GM23338 (cell line): Measurements from ENCODE around the gene DNAJC9. TPM values are rescaled to one million over a fixed set of nuclear protein-coding genes. Genes with fewer than 3 reads are reported as not detected.

ENCODE experiments used
- ATAC-seq: fragments of 200-7000 bp; cut with Tn5 transposase; 3 replicates; pipeline ENCODE4 v1.9.1; 2020
- DNase-seq: peaks from one replicate; pipeline ENCODE4 v3.0.0-alpha.2; 2015; ENCODE audit warnings: low spot score
- H2AFZ ChIP-seq: fragments of 200-600 bp; sonication (generic); 2 replicates; pipeline ENCODE4 v1.8.0; 2016; ENCODE audit warnings: antibody characterized with exemption, mild to moderate bottlenecking, moderate library complexity
- H3F3A ChIP-seq: fragments of 200-600 bp; sonication (generic); replicated peaks from 2 replicates; pipeline ENCODE4 v1.8.0; 2017; ENCODE audit warnings: antibody characterized with exemption, mixed run types, low read depth
- H3K27ac ChIP-seq: fragments of 200-600 bp; sonication (generic); 2 replicates; pipeline ENCODE4 v1.6.1; 2016; ENCODE audit warnings: low read depth
- H3K27me3 ChIP-seq: fragments of 200-600 bp; sonication (generic); 2 replicates; pipeline ENCODE4 v1.8.0; 2016; ENCODE audit warnings: mild to moderate bottlenecking, mixed run types, moderate library complexity; ENCODE audit not compliant: insufficient read depth
- H3K36me3 ChIP-seq: fragments of 200-600 bp; sonication (generic); 2 replicates; pipeline ENCODE4 v1.8.0; 2016; ENCODE audit warnings: mild to moderate bottlenecking; ENCODE audit not compliant: insufficient read depth
- H3K4me1 ChIP-seq: fragments of 200-600 bp; sonication (generic); 2 replicates; pipeline ENCODE4 v1.8.0; 2016; ENCODE audit warnings: mild to moderate bottlenecking, moderate library complexity; ENCODE audit not compliant: insufficient read depth
- H3K4me2 ChIP-seq: fragments of 200-600 bp; sonication (generic); 2 replicates; pipeline ENCODE4 v1.7.1; 2017; ENCODE audit warnings: mixed run types
- H3K4me3 ChIP-seq: fragments of 200-600 bp; sonication (generic); 2 replicates; pipeline ENCODE4 v1.6.1; 2016; ENCODE audit warnings: mixed run types
- H3K79me2 ChIP-seq: fragments of 200-600 bp; sonication (generic); replicated peaks from 2 replicates; pipeline ENCODE4 v1.8.0; 2017; ENCODE audit warnings: mild to moderate bottlenecking; ENCODE audit not compliant: insufficient read depth
- H3K9me2 ChIP-seq: fragments of 200-600 bp; sonication (generic); 2 replicates; pipeline ENCODE4 v1.8.0; 2017; ENCODE audit not compliant: insufficient read depth
- H4K20me1 ChIP-seq: fragments of 200-600 bp; sonication (generic); replicated peaks from 2 replicates; pipeline ENCODE4 v1.8.0; 2017; ENCODE audit warnings: mild to moderate bottlenecking; ENCODE audit not compliant: insufficient read depth
- H3K27ac Mint-ChIP-seq: 2 replicates; pipeline ENCODE4 v1.8.0; 2020; ENCODE audit warnings: inconsistent platforms, mild to moderate bottlenecking, moderate library complexity, mixed read lengths
- H3K27me3 Mint-ChIP-seq: 3 replicates; pipeline ENCODE4 v1.8.0; 2022; ENCODE audit warnings: low read depth, mild to moderate bottlenecking, moderate library complexity, mixed read lengths, inconsistent platforms; ENCODE audit not compliant: insufficient read depth, poor library complexity
- H3K36me3 Mint-ChIP-seq: 3 replicates; pipeline ENCODE4 v1.8.0; 2021; ENCODE audit warnings: low read depth, mild to moderate bottlenecking, inconsistent platforms, moderate library complexity, mixed read lengths
- H3K4me1 Mint-ChIP-seq: 3 replicates; pipeline ENCODE4 v1.8.0; 2020; ENCODE audit warnings: mild to moderate bottlenecking, inconsistent platforms, mixed read lengths
- H3K4me3 Mint-ChIP-seq: 3 replicates; pipeline ENCODE4 v1.8.0; 2021; ENCODE audit warnings: moderate library complexity, mild to moderate bottlenecking, inconsistent platforms, mixed read lengths
- H3K9me3 Mint-ChIP-seq: 3 replicates; pipeline ENCODE4 v1.8.0; 2020; ENCODE audit warnings: moderate library complexity, mild to moderate bottlenecking, inconsistent platforms, mixed read lengths
- CREB1 ChIP-seq: fragments of 250-450 bp; sonication (Bioruptor Pico); IDR thresholded peaks from 2 replicates; pipeline ENCODE4 v1.5.0; 2020; ENCODE audit warnings: low read depth, mild to moderate bottlenecking, moderate library complexity
- EZH2 ChIP-seq: fragments of 200-600 bp; sonication (generic); IDR thresholded peaks from one replicate; pipeline ENCODE4 v1.8.0; 2017; ENCODE audit warnings: antibody characterized with exemption, mild to moderate bottlenecking, low read depth; ENCODE audit not compliant: unreplicated experiment
- EZH2phosphoT487 ChIP-seq: fragments of 200-600 bp; sonication (generic); IDR thresholded peaks from one replicate; pipeline ENCODE4 v1.8.1; 2018; ENCODE audit warnings: antibody characterized with exemption; ENCODE audit not compliant: unreplicated experiment
- JUNB ChIP-seq: IDR thresholded peaks from one replicate; pipeline ENCODE4 v1.6.1; 2016; ENCODE audit warnings: antibody characterized with exemption; ENCODE audit not compliant: unreplicated experiment
- NANOG ChIP-seq: IDR thresholded peaks from 2 replicates; pipeline ENCODE4 v1.6.1; 2016; ENCODE audit warnings: antibody characterized with exemption, borderline replicate concordance
- POLR2AphosphoS5 ChIP-seq: IDR thresholded peaks from 2 replicates; pipeline ENCODE4 v1.6.1; 2016; ENCODE audit warnings: antibody characterized with exemption, low read depth
- STAT1 ChIP-seq: IDR thresholded peaks from one replicate; pipeline ENCODE4 v1.6.1; 2016; ENCODE audit warnings: antibody characterized with exemption; ENCODE audit not compliant: unreplicated experiment
- ZNF114 ChIP-seq: fragments of 250-450 bp; sonication (Bioruptor Pico); IDR thresholded peaks from 2 replicates; pipeline ENCODE4 v1.5.0; 2020; ENCODE audit warnings: mild to moderate bottlenecking, moderate library complexity
- ZNF331 ChIP-seq: fragments of 250-450 bp; sonication (Bioruptor Pico); IDR thresholded peaks from 2 replicates; pipeline ENCODE4 v1.5.0; 2020; ENCODE audit warnings: low read depth, mild to moderate bottlenecking, moderate library complexity
- polyA plus RNA-seq: library from polyadenylated mRNA; unstranded; fragments of >200 nt; fragmentation: Nextera tagmentation; extraction: Ambion mirVana; gene quantifications from 2 replicates; pipeline ENCODE4 v1.2.1, GENCODE V29; 2016
- total RNA-seq: library from RNA; depleted of rRNA; stranded (reverse); fragments of >200 nt; shearing (Covaris generic); gene quantifications from 2 replicates; pipeline ENCODE4 v1.2.3, GENCODE V29; 2014
- TF ChIP-seq, protein P1 (sequence below): fragments of 250-450 bp; sonication (Bioruptor Pico); IDR thresholded peaks from 2 replicates; pipeline ENCODE4 v1.5.0; 2020; ENCODE audit warnings: mild to moderate bottlenecking, moderate library complexity
- TF ChIP-seq, protein P2 (sequence below): IDR thresholded peaks from one replicate; pipeline ENCODE4 v1.6.1; 2018; ENCODE audit warnings: antibody characterized with exemption; ENCODE audit not compliant: unreplicated experiment
- TF ChIP-seq, protein P3 (sequence below), 2 experiments: fragments of 200-600 bp in 1 of 2; sonication (generic) in 1 of 2; conservative IDR thresholded peaks; 2 replicates each; pipeline versions ENCODE4 v1.5.1 to v1.6.1; 2016 to 2017; ENCODE audit warnings: antibody characterized with exemption in 2 of 2, low read depth in 2 of 2, mild to moderate bottlenecking in 2 of 2, moderate library complexity in 1 of 2
- TF ChIP-seq, protein P4 (sequence below): IDR thresholded peaks from 2 replicates; pipeline ENCODE4 v1.6.1; 2016; ENCODE audit warnings: antibody characterized with exemption

The DNAJC9 gene
- total and polyA plus RNA-seq, 2 experiments from 2014 or later = 31.0 to 33.2 TPM

DNA sequence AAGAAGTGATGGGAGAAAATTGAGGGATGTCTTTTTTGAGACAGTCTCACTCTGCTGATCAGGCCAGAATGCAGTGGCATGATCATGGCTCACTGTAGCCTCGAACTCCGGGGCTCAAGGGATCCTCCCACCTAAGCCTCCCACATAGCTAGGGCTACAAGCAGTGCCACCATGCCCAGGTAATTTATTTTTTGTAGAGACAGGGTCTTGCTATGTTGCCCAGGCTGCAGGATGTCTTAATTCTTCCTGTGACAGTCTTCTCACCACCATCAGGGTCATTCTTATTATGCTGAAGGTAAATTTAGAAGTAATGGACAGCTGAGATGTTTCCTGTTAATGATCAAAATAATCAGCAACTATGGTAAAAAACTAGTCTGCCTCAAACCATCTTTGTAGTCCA, 7.1 kb downstream of the DNAJC9 start:
- DNase-seq (no peak), ATAC-seq (no peak)
- Histone ChIP-seq H3K9me2 (no peaks in the 10 kb centered on the region), H3K4me2 (no peak overlapping the region), H3K27me3 (no peaks in the 10 kb centered on the region), H3F3A (0 out of 2 replicates have a peak, but pooled peaks cover 4% of the 10 kb centered on the region), H3K27ac (no peak overlapping the region), H3K79me2 (peaks cover 18% of the 10 kb centered on the region), H3K36me3 (peaks cover 52% of the 10 kb centered on the region), H3K4me1 (peaks cover under 1% of the 10 kb centered on the region; the same call in 1 of the 2 replicates), H4K20me1 (peaks cover 9% of the 10 kb centered on the region; the same call in 1 of the 2 replicates), H2AFZ (no peak overlapping the region), H3K4me3 (no peak overlapping the region)
- Mint-ChIP-seq H3K4me1 (peaks cover 4% of the 10 kb centered on the region; the same call in 2 of the 3 replicates), H3K36me3 (peaks cover 69% of the 10 kb centered on the region), H3K4me3 (no peak overlapping the region), H3K9me3 (no peaks in the 10 kb centered on the region), H3K27me3 (peaks cover 2% of the 10 kb centered on the region), H3K27ac (no peak overlapping the region)
- TF ChIP-seq NANOG (no peak), JUNB (no peak), POLR2AphosphoS5 (no peak), EZH2phosphoT487 (no peak), CREB1 (CRISPR knock-in tag) (no peak), ZNF331 (CRISPR knock-in tag) (no peak), STAT1 (no peak), ZNF114 (CRISPR knock-in tag) (no peak), EZH2 (no peak)
- TF ChIP-seq, protein P1, sequence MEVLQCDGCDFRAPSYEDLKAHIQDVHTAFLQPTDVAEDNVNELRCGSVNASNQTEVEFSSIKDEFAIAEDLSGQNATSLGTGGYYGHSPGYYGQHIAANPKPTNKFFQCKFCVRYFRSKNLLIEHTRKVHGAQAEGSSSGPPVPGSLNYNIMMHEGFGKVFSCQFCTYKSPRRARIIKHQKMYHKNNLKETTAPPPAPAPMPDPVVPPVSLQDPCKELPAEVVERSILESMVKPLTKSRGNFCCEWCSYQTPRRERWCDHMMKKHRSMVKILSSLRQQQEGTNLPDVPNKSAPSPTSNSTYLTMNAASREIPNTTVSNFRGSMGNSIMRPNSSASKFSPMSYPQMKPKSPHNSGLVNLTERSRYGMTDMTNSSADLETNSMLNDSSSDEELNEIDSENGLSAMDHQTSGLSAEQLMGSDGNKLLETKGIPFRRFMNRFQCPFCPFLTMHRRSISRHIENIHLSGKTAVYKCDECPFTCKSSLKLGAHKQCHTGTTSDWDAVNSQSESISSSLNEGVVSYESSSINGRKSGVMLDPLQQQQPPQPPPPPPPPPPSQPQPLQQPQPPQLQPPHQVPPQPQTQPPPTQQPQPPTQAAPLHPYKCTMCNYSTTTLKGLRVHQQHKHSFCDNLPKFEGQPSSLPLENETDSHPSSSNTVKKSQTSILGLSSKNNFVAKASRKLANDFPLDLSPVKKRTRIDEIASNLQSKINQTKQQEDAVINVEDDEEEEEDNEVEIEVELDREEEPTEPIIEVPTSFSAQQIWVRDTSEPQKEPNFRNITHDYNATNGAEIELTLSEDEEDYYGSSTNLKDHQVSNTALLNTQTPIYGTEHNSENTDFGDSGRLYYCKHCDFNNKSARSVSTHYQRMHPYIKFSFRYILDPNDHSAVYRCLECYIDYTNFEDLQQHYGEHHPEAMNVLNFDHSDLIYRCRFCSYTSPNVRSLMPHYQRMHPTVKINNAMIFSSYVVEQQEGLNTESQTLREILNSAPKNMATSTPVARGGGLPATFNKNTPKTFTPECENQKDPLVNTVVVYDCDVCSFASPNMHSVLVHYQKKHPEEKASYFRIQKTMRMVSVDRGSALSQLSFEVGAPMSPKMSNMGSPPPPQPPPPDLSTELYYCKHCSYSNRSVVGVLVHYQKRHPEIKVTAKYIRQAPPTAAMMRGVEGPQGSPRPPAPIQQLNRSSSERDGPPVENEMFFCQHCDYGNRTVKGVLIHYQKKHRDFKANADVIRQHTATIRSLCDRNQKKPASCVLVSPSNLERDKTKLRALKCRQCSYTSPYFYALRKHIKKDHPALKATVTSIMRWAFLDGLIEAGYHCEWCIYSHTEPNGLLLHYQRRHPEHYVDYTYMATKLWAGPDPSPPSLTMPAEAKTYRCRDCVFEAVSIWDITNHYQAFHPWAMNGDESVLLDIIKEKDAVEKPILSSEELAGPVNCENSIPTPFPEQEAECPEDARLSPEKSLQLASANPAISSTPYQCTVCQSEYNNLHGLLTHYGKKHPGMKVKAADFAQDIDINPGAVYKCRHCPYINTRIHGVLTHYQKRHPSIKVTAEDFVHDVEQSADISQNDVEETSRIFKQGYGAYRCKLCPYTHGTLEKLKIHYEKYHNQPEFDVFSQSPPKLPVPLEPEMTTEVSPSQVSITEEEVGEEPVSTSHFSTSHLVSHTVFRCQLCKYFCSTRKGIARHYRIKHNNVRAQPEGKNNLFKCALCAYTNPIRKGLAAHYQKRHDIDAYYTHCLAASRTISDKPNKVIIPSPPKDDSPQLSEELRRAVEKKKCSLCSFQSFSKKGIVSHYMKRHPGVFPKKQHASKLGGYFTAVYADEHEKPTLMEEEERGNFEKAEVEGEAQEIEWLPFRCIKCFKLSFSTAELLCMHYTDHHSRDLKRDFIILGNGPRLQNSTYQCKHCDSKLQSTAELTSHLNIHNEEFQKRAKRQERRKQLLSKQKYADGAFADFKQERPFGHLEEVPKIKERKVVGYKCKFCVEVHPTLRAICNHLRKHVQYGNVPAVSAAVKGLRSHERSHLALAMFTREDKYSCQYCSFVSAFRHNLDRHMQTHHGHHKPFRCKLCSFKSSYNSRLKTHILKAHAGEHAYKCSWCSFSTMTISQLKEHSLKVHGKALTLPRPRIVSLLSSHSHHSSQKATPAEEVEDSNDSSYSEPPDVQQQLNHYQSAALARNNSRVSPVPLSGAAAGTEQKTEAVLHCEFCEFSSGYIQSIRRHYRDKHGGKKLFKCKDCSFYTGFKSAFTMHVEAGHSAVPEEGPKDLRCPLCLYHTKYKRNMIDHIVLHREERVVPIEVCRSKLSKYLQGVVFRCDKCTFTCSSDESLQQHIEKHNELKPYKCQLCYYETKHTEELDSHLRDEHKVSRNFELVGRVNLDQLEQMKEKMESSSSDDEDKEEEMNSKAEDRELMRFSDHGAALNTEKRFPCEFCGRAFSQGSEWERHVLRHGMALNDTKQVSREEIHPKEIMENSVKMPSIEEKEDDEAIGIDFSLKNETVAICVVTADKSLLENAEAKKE (CRISPR knock-in tag) = no peak
- TF ChIP-seq, protein P2, sequence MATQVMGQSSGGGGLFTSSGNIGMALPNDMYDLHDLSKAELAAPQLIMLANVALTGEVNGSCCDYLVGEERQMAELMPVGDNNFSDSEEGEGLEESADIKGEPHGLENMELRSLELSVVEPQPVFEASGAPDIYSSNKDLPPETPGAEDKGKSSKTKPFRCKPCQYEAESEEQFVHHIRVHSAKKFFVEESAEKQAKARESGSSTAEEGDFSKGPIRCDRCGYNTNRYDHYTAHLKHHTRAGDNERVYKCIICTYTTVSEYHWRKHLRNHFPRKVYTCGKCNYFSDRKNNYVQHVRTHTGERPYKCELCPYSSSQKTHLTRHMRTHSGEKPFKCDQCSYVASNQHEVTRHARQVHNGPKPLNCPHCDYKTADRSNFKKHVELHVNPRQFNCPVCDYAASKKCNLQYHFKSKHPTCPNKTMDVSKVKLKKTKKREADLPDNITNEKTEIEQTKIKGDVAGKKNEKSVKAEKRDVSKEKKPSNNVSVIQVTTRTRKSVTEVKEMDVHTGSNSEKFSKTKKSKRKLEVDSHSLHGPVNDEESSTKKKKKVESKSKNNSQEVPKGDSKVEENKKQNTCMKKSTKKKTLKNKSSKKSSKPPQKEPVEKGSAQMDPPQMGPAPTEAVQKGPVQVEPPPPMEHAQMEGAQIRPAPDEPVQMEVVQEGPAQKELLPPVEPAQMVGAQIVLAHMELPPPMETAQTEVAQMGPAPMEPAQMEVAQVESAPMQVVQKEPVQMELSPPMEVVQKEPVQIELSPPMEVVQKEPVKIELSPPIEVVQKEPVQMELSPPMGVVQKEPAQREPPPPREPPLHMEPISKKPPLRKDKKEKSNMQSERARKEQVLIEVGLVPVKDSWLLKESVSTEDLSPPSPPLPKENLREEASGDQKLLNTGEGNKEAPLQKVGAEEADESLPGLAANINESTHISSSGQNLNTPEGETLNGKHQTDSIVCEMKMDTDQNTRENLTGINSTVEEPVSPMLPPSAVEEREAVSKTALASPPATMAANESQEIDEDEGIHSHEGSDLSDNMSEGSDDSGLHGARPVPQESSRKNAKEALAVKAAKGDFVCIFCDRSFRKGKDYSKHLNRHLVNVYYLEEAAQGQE = no peak
- TF ChIP-seq, protein P3, sequence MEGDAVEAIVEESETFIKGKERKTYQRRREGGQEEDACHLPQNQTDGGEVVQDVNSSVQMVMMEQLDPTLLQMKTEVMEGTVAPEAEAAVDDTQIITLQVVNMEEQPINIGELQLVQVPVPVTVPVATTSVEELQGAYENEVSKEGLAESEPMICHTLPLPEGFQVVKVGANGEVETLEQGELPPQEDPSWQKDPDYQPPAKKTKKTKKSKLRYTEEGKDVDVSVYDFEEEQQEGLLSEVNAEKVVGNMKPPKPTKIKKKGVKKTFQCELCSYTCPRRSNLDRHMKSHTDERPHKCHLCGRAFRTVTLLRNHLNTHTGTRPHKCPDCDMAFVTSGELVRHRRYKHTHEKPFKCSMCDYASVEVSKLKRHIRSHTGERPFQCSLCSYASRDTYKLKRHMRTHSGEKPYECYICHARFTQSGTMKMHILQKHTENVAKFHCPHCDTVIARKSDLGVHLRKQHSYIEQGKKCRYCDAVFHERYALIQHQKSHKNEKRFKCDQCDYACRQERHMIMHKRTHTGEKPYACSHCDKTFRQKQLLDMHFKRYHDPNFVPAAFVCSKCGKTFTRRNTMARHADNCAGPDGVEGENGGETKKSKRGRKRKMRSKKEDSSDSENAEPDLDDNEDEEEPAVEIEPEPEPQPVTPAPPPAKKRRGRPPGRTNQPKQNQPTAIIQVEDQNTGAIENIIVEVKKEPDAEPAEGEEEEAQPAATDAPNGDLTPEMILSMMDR (conservative IDR thresholded peaks at IDR 0.05; ENCODE audit: low read depth in 2 of 2) = no peak
- TF ChIP-seq, protein P4, sequence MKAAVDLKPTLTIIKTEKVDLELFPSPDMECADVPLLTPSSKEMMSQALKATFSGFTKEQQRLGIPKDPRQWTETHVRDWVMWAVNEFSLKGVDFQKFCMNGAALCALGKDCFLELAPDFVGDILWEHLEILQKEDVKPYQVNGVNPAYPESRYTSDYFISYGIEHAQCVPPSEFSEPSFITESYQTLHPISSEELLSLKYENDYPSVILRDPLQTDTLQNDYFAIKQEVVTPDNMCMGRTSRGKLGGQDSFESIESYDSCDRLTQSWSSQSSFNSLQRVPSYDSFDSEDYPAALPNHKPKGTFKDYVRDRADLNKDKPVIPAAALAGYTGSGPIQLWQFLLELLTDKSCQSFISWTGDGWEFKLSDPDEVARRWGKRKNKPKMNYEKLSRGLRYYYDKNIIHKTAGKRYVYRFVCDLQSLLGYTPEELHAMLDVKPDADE = no peak
